Heart left ventricle (tissue), 16 donors: ENCODE measurements around the gene IL25. TPM values are rescaled to one million over a fixed set of nuclear protein-coding genes. Genes with fewer than 3 reads are reported as not detected.

Experiments used
- ATAC-seq, 4 donors: fragments of 200-7000 bp; cut with Tn5 transposase; one replicate each; pipeline ENCODE4 v1.9.1; 2020 to 2022; ENCODE audit warnings: moderate library complexity in 4 of 4, mild to moderate bottlenecking in 3 of 4, moderate number of reproducible peaks in 1 of 4
- DNase-seq, 5 donors: peaks; one replicate each; pipeline ENCODE4 v3.0.0-alpha.2; 2020
- H3K27ac ChIP-seq, 12 donors: fragments of 200-600 bp; sonication (generic) in 4 of 12; one replicate each; pipeline versions ENCODE4 v1.5.0 to v1.8.0; 2016 to 2022; ENCODE audit warnings: mild to moderate bottlenecking in 2 of 12
- H3K27me3 ChIP-seq, 9 donors: fragments of 200-600 bp; sonication (generic) in 2 of 9; one replicate each; pipeline versions ENCODE4 v1.5.1 to v1.8.0; 2016 to 2022; ENCODE audit warnings: mild to moderate bottlenecking in 3 of 9
- H3K36me3 ChIP-seq, 9 donors: fragments of 200-600 bp; sonication (generic) in 2 of 9; one replicate each; pipeline versions ENCODE4 v1.5.0 to v1.8.0; 2018 to 2022; ENCODE audit warnings: mild to moderate bottlenecking in 2 of 9
- H3K4me1 ChIP-seq, 12 donors: fragments of 200-600 bp; sonication (generic) in 4 of 12; one replicate each; pipeline versions ENCODE4 v1.5.0 to v1.8.0; 2016 to 2022; ENCODE audit warnings: mild to moderate bottlenecking in 3 of 12
- H3K4me3 ChIP-seq, 12 donors: fragments of 200-600 bp; sonication (generic) in 4 of 12; one replicate each; pipeline versions ENCODE4 v1.5.0 to v1.8.0; 2017 to 2022; ENCODE audit warnings: mild to moderate bottlenecking in 9 of 12, moderate library complexity in 4 of 12
- H3K9me3 ChIP-seq, 12 donors: fragments of 200-600 bp; sonication (generic) in 4 of 12; one replicate each; pipeline versions ENCODE4 v1.5.0 to v1.8.0; 2016 to 2022; ENCODE audit warnings: mild to moderate bottlenecking in 1 of 12
- POLR2A ChIP-seq, 2 donors: fragments of 450-650 bp; IDR thresholded peaks; one replicate each; pipeline ENCODE4 v1.6.1; 2017; ENCODE audit warnings: antibody characterized with exemption in 2 of 2, mild to moderate bottlenecking in 2 of 2, moderate library complexity in 2 of 2
- WGBS, 4 donors: extraction: QIAGEN DNeasy Blood & Tissue Kit in 2 of 4; methylation state at CpG; one replicate each; pipeline versions ENCODE4 v1.1.5 to v1.1.7; 2013 to 2018; 5-methylcytosine and 5-hydroxymethylcytosine counted together
- intact Hi-C, 10 donors: fragments of 100-400 bp; cut with DNase I; formaldehyde crosslinking; loops; one replicate each; pipeline versions ENCODE4 v1.11.1 to v1.14.2; 2022
- polyA plus RNA-seq, 2 donors: library from polyadenylated mRNA; stranded (reverse); fragments of 200-250 nt; gene quantifications; one replicate each; pipeline ENCODE4 v1.2.3, GENCODE V29; 2013
- total RNA-seq, 9 donors: library from RNA; depleted of rRNA in 2 of 9; stranded (reverse); fragments of >200 nt in 2 of 9; fragmentation: NEBNext Ultra II Directional in 3 of 9; extraction: Animal tissue kit (Norgen Biotek cat#: 25700) in 3 of 9; gene quantifications; one replicate each; pipeline versions ENCODE4 v1.1.0 to v1.2.4, GENCODE V29; 2016 to 2023
- TF ChIP-seq, protein P1 (sequence below), 12 donors: fragments of 200-600 bp; sonication (generic) in 4 of 12; IDR thresholded peaks; one replicate each; pipeline versions ENCODE4 v1.5.0 to v1.8.0; 2018 to 2022; ENCODE audit warnings: antibody characterized with exemption in 12 of 12, mild to moderate bottlenecking in 5 of 12
- donor health status: ischemic (EF 13 %, LVEDD 7.1; RV severe dilation, severe dysfunction).
- donor health status: healthy with polysubstance abuse.
- donor health status: DM: no; HTN: yes; CAD: no.
- donor health status: DM: no; HTN: no; CAD: no.
- donor health status: ischemic (EF 25% LVEDD 6.9; RV normal size, moderate dysfunction).
- donor health status: ischemic (EF 25% LVEDD 5.7; RV mildly dilated, moderate dysfunction).
- donor health status: healthy.
- donor health status: DM: yes; HTN: yes; CAD: no.
- donor health status: ischemic (EF 35%, LVEDD 5.7; RV mildly dilated, moderate dysfunction).
- donor health status: nonischemic (EF 11% LVEDD 7.7; RV severe dilation, severe dysfunction).
- donor health status: DM: yes; HTN: yes; CAD: no.
- donor health status: PGD.
- donor health status: ischemic (EF 29% LVEDD 5.4; RV normal size, mild dysfunction).
- donor health status: nonischemic (EF 23%, LVEDD 6.1; RV moderate dilation, normal function).

IL25 gene
- total and polyA plus RNA-seq, 11 donors, result 0.29 TPM; not detected in 10

- Histone ChIP-seq H3K9me3 (no peaks in the 10 kb centered on the region), H3K4me3 (no peak overlapping the region), H3K36me3 (peaks cover 0 to 44% (median 32%) of the 10 kb centered on the region in 9 donors), H3K27ac (peak overlapping the region in 1 of 12 donors; percentile 18), H3K4me1 (peaks cover 0 to 14% (median 0%) of the 10 kb centered on the region in 12 donors), H3K27me3 (no peaks in the 10 kb centered on the region)
- peak; percentile 44 to 81 (median 70) for DNase-seq
- intact Hi-C loops, result loop anchor here (1.0 to 10.0 kb wide), 10 partner anchors 51 to 255 kb away; no protein-coding TSS in a partner anchor
- WGBS, 4 donors, result 32 to 39% (median 35%) methylated on average over 11 to 12 of the region's 12 CpGs
- TF ChIP-seq POLR2A (IDR thresholded peaks at IDR 0.05), result peak in 1 of 2 donors; percentile 38
- TF ChIP-seq, protein P1, sequence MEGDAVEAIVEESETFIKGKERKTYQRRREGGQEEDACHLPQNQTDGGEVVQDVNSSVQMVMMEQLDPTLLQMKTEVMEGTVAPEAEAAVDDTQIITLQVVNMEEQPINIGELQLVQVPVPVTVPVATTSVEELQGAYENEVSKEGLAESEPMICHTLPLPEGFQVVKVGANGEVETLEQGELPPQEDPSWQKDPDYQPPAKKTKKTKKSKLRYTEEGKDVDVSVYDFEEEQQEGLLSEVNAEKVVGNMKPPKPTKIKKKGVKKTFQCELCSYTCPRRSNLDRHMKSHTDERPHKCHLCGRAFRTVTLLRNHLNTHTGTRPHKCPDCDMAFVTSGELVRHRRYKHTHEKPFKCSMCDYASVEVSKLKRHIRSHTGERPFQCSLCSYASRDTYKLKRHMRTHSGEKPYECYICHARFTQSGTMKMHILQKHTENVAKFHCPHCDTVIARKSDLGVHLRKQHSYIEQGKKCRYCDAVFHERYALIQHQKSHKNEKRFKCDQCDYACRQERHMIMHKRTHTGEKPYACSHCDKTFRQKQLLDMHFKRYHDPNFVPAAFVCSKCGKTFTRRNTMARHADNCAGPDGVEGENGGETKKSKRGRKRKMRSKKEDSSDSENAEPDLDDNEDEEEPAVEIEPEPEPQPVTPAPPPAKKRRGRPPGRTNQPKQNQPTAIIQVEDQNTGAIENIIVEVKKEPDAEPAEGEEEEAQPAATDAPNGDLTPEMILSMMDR (IDR thresholded peaks at IDR 0.05), result peak; percentile 77 to 90 (median 82)
- peak; percentile 13 to 39 (median 24) for ATAC-seq
These were observed 7.0 kb downstream of the IL25 start for GRCh38 chr14:23379366-23380196.

GRCh38 chr14:23380197-23380914, 7.7 kb downstream of the IL25 start:
- WGBS, 4 donors, result 35 to 56% (median 48%) methylated on average over 14 to 16 of the region's 16 CpGs
- TF ChIP-seq POLR2A (IDR thresholded peaks at IDR 0.05), result no peak
- TF ChIP-seq, protein P1 (IDR thresholded peaks at IDR 0.05), result no peak

GRCh38 chr14:23380976-23381375, 8.4 kb downstream of the IL25 start:
- TF ChIP-seq POLR2A (IDR thresholded peaks at IDR 0.05), result no peak
- TF ChIP-seq, protein P1 (IDR thresholded peaks at IDR 0.05), result no peak
- no peaks in the 10 kb centered on the region for H3K27me3 ChIP-seq
- WGBS, 4 donors, result 66 to 77% (median 75%) methylated on average over 4 of the region's 4 CpGs
- intact Hi-C loops, result loop anchor here in 9 of 10 donors (1.0 to 10.0 kb wide), 8 partner anchors 52 to 116 kb away; no protein-coding TSS in a partner anchor
- DNase-seq (no peak), ATAC-seq (no peak)
- peak overlapping the region in 1 of 12 donors; percentile 0 for H3K27ac ChIP-seq
- no peak overlapping the region for H3K4me3 ChIP-seq
- H3K36me3 ChIP-seq, result peaks cover 0 to 58% (median 41%) of the 10 kb centered on the region in 9 donors
- H3K9me3 ChIP-seq, result no peaks in the 10 kb centered on the region
- H3K4me1 ChIP-seq, result peaks cover 0 to 14% (median 0%) of the 10 kb centered on the region in 12 donors

More at GRCh38 chr14:23380197-23380914, 7.7 kb downstream of the IL25 start:
- Histone ChIP-seq H3K9me3 (no peaks in the 10 kb centered on the region), H3K4me1 (peaks cover 0 to 14% (median 0%) of the 10 kb centered on the region in 12 donors), H3K4me3 (no peak overlapping the region), H3K27ac (peak overlapping the region in 2 of 12 donors; percentile 14 to 18), H3K27me3 (no peaks in the 10 kb centered on the region), H3K36me3 (peaks cover 0 to 52% (median 39%) of the 10 kb centered on the region in 9 donors)
- ATAC-seq, result peak; percentile 1 to 7 (median 2)
- intact Hi-C loops, result loop anchor here in 9 of 10 donors (1.0 to 10.0 kb wide), 8 partner anchors 52 to 116 kb away; no protein-coding TSS in a partner anchor
- DNase-seq, result peak in 1 of 5 donors; percentile 17
